Activated B cell treated with CpG ODN at 0.5 μM for 24 hours (primary cell): ENCODE results near the gene SNX10. TPM values are rescaled to one million over a fixed set of nuclear protein-coding genes. Genes with fewer than 3 reads are reported as not detected.

Source experiments
- ATAC-seq: fragments of 200-7000 bp; cut with Tn5 transposase; one replicate; pipeline ENCODE4 v1.10.0; 2021; ENCODE audit warnings: low read depth, mild to moderate bottlenecking, moderate library complexity
- CTCF ChIA-PET: fragments of 350-600 bp; sonication (Branson Sonifier 250); formaldehyde crosslinking; loops from one replicate; lab custom pipeline; 2021; ENCODE audit warnings: antibody characterized with exemption; lab: Charles Lee
- POLR2A ChIA-PET: fragments of 350-600 bp; sonication (Branson Sonifier 250); formaldehyde crosslinking; loops from one replicate; lab custom pipeline; 2021; ENCODE audit warnings: antibody characterized with exemption; lab: Charles Lee
- DNase-seq: peaks from one replicate; pipeline ENCODE4 v3.0.0; 2022
- H3K27ac Mint-ChIP-seq: one replicate; pipeline ENCODE4 v1.8.0; 2020; ENCODE audit warnings: mixed read lengths
- H3K27me3 Mint-ChIP-seq: one replicate; pipeline ENCODE4 v1.8.0; 2021; ENCODE audit warnings: mixed read lengths
- H3K36me3 Mint-ChIP-seq: one replicate; pipeline ENCODE4 v1.8.0; 2021; ENCODE audit warnings: low read depth, mixed read lengths
- H3K4me1 Mint-ChIP-seq: one replicate; pipeline ENCODE4 v1.8.0; 2021; ENCODE audit warnings: mixed read lengths
- H3K4me3 Mint-ChIP-seq: one replicate; pipeline ENCODE4 v1.8.0; 2020; ENCODE audit warnings: mild to moderate bottlenecking, mixed read lengths
- H3K9me3 Mint-ChIP-seq: one replicate; pipeline ENCODE4 v1.8.0; 2020; ENCODE audit warnings: mixed read lengths
- CTCF ChIP-seq: fragments of 200-600 bp; IDR thresholded peaks from one replicate; pipeline ENCODE4 v1.8.0; 2022; ENCODE audit warnings: antibody characterized with exemption, mild to moderate bottlenecking
- intact Hi-C: fragments of 100-400 bp; cut with micrococcal nuclease; formaldehyde crosslinking; loops from one replicate; pipeline ENCODE4 v1.15.1; 2024
- total RNA-seq: library from RNA; stranded (reverse); gene quantifications from 2 replicates; pipeline ENCODE4 v1.2.3, GENCODE V29; 2022

SNX10 gene
- total RNA-seq, 1 donor from 2014 or later, result 32.3 TPM

- Mint-ChIP-seq H3K36me3 (peaks cover 4% of the 10 kb centered on the region), H3K27me3 (no peaks in the 10 kb centered on the region), H3K27ac (peak overlapping the region; percentile 96), H3K9me3 (no peaks in the 10 kb centered on the region), H3K4me3 (peak overlapping the region; percentile 60), H3K4me1 (peaks cover 83% of the 10 kb centered on the region)
- no peak for DNase-seq
- ATAC-seq, result peak; percentile 68
- ChIA-PET CTCF (interaction anchor here (1.3 to 1.8 kb wide), 2 partner anchors 19 to 22 kb away, joined by 3 to 5 read pairs; no protein-coding TSS in a partner anchor), POLR2A (interaction anchor here (0.5 to 2.7 kb wide), 5 partner anchors 44 to 236 kb away, joined by 3 to 15 read pairs (median 7); partner anchors contain the start of gene SNX10)
- intact Hi-C loops, result loop anchor here (1.0 to 2.0 kb wide), 5 partner anchors 8 to 46 kb away; partner anchors contain the start of gene SNX10
- no peak for TF ChIP-seq CTCF
Observed at GRCh38 chr7:26337232-26337865, 45.7 kb downstream of the SNX10 start.

- Mint-ChIP-seq H3K36me3 (peaks cover 19% of the 10 kb centered on the region), H3K4me1 (peaks cover 70% of the 10 kb centered on the region), H3K9me3 (no peaks in the 10 kb centered on the region), H3K27ac (peak overlapping the region; percentile 35), H3K27me3 (no peaks in the 10 kb centered on the region), H3K4me3 (no peak overlapping the region)
- no peak for ATAC-seq
- TF ChIP-seq CTCF, result no peak
- ChIA-PET CTCF (no interaction called here), POLR2A (interaction anchor here (1.0 kb wide), 1 partner anchor 10 kb away, joined by 3 read pairs; no protein-coding TSS in a partner anchor)
- intact Hi-C loops, result no loop called here
- no peak for DNase-seq
Observed at GRCh38 chr7:26340476-26341018, 48.9 kb downstream of the SNX10 start.

GRCh38 chr7:26343320-26343832, 51.7 kb downstream of the SNX10 start:
- ChIA-PET POLR2A (interaction anchor here (0.6 kb wide), 2 partner anchors 16 to 28 kb away, joined by 4 to 9 read pairs; no protein-coding TSS in a partner anchor), CTCF (no interaction called here)
- H3K4me3 Mint-ChIP-seq, result no peak overlapping the region
- peaks cover 43% of the 10 kb centered on the region for H3K36me3 Mint-ChIP-seq
- no peaks in the 10 kb centered on the region for H3K27me3 Mint-ChIP-seq
- DNase-seq, result no peak
- no peak for ATAC-seq
- TF ChIP-seq CTCF, result no peak
- H3K9me3 Mint-ChIP-seq, result no peaks in the 10 kb centered on the region
- intact Hi-C loops, result no loop called here
- peaks cover 61% of the 10 kb centered on the region for H3K4me1 Mint-ChIP-seq
- no peak overlapping the region for H3K27ac Mint-ChIP-seq

- CTCF ChIA-PET, result no interaction called here
- intact Hi-C loops, result no loop called here
- DNase-seq (no peak), ATAC-seq (no peak)
- Mint-ChIP-seq H3K27ac (no peak overlapping the region), H3K4me1 (peaks cover 61% of the 10 kb centered on the region), H3K9me3 (no peaks in the 10 kb centered on the region), H3K27me3 (no peaks in the 10 kb centered on the region), H3K36me3 (peaks cover 48% of the 10 kb centered on the region), H3K4me3 (no peak overlapping the region)
- POLR2A ChIA-PET, result interaction anchor here (0.6 to 0.7 kb wide), 2 partner anchors 15 to 16 kb away, joined by 4 to 6 read pairs; no protein-coding TSS in a partner anchor
- TF ChIP-seq CTCF, result no peak
Observed at GRCh38 chr7:26343837-26344236, 52.2 kb downstream of the SNX10 start.

GRCh38 chr7:26345202-26345601, 53.5 kb downstream of the SNX10 start:
- ChIA-PET POLR2A (no interaction called here), CTCF (interaction anchor here (1.3 kb wide), 1 partner anchor 20 kb away, joined by 5 read pairs; no protein-coding TSS in a partner anchor)
- Mint-ChIP-seq H3K9me3 (no peaks in the 10 kb centered on the region), H3K4me1 (peaks cover 53% of the 10 kb centered on the region), H3K27me3 (no peaks in the 10 kb centered on the region), H3K36me3 (peaks cover 57% of the 10 kb centered on the region), H3K4me3 (no peak overlapping the region), H3K27ac (no peak overlapping the region)
- DNase-seq (no peak), ATAC-seq (no peak)
- intact Hi-C loops, result no loop called here
- no peak for TF ChIP-seq CTCF
